Stimulated activated naive B cell treated with anti-CD40 and anti-IgM and Interleukin-4, amounts not matched to agents 10 μg/mL and 1 μg/mL and 100 μg/mL, for 72 hours (primary cell): ENCODE measurements around the gene PNPLA3.

Experiments
- ATAC-seq, 2 donors: fragments of 150-1000 bp; cut with Tn5 transposase; replicated peaks; 2 replicates each; pipeline ENCODE4 v1.10.0; 2021; ENCODE audit warnings: moderate library complexity in 1 of 2
- DNase-seq: peaks from one replicate; pipeline ENCODE4 v3.0.0; 2021
- H3K27ac Mint-ChIP-seq: one replicate; pipeline ENCODE4 v1.8.0; 2022; ENCODE audit warnings: mild to moderate bottlenecking, mixed read lengths
- H3K27me3 Mint-ChIP-seq, 2 donors: one replicate each; pipeline ENCODE4 v1.8.0; 2022; ENCODE audit warnings: mixed read lengths in 2 of 2
- H3K36me3 Mint-ChIP-seq, 2 donors: one replicate each; pipeline ENCODE4 v1.8.0; 2022; ENCODE audit warnings: mixed read lengths in 2 of 2, mild to moderate bottlenecking in 1 of 2
- H3K4me1 Mint-ChIP-seq, 2 donors: one replicate each; pipeline ENCODE4 v1.8.0; 2022; ENCODE audit warnings: mixed read lengths in 2 of 2, mild to moderate bottlenecking in 1 of 2
- H3K4me3 Mint-ChIP-seq, 2 donors: one replicate each; pipeline ENCODE4 v1.8.0; 2022; ENCODE audit warnings: mild to moderate bottlenecking in 2 of 2, mixed read lengths in 2 of 2, moderate library complexity in 1 of 2
- H3K9me3 Mint-ChIP-seq, 2 donors: one replicate each; pipeline ENCODE4 v1.8.0; 2022; ENCODE audit warnings: mixed read lengths in 2 of 2, mild to moderate bottlenecking in 1 of 2

PNPLA3 gene

DNA sequence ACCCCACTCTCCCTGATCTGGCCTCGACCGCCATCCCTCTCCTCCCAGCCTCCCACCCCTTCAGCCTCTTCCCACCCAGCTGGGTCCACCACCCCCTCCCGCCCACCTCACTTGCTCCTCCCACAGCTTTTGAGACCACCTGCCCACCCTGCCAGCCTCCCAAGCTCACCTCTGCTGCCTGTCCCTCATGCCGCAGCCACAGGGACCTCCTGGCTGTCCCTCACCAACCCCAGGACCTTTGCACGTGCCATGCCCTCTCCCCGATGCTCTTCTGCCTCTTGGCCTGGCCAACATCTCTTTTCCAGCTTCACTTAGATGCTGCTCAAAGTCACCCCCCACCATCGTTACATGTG is 38.3 kb upstream of the PNPLA3 start:
- H3K36me3 Mint-ChIP-seq: no peaks in the 10 kb centered on the region
- H3K4me3 Mint-ChIP-seq: no peak overlapping the region
- H3K4me1 Mint-ChIP-seq: peaks cover 4% of the 10 kb centered on the region in 2 donors
- H3K27me3 Mint-ChIP-seq: peaks cover 45 to 62% of the 10 kb centered on the region in 2 donors
- DNase-seq: no peak
- peaks cover 0 to 1% of the 10 kb centered on the region in 2 donors for H3K9me3 Mint-ChIP-seq
- ATAC-seq: no peak
- no peak overlapping the region for H3K27ac Mint-ChIP-seq

DNA sequence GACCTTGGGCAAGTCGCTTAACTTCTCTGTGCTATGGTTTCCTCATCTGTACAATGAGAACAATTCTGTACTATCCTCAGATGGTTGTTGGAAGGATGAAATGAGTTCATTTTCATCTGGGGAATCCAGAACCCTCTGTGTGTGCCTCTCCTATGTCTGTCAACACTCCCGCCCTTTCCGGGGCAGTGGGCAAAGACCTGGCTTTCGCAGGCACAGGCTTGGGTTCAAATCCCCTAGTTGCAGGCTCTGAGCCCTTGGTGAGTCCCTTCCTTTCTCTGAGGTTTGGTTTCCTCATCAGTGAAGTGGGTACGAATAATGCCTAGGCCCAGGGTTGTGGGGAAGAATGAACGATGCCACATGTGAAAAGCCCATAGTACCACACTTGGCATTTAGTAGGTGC is 37.8 kb upstream of the PNPLA3 start:
- Mint-ChIP-seq H3K36me3 (no peaks in the 10 kb centered on the region), H3K27ac (no peak overlapping the region), H3K27me3 (peaks cover 41 to 62% of the 10 kb centered on the region in 2 donors), H3K9me3 (peaks cover 0 to 1% of the 10 kb centered on the region in 2 donors), H3K4me1 (peaks cover 4% of the 10 kb centered on the region in 2 donors), H3K4me3 (no peak overlapping the region)
- DNase-seq (no peak), ATAC-seq (no peak)

DNA sequence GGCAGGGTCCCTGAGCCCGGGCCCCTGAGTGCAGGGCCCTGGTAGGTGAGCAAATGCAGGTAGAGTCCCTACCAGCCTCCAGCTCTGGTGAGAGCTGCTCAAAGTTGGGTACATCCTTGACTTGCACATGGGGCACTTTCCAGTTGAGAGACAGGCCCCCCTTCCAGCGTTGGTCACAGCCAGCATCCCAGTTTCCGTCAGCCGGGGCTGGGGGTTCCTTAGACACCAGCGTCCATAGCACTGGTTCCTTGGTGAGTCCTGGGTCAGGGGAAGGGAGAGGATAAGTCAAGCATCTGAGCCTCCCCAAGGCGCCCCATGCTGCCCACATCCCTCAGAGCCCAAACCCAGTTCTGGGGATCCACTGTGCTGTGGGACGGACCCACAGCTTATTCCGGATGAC is 37.4 kb upstream of the PNPLA3 start:
- peaks cover 0 to 1% of the 10 kb centered on the region in 2 donors for H3K9me3 Mint-ChIP-seq
- DNase-seq: no peak
- H3K36me3 Mint-ChIP-seq: no peaks in the 10 kb centered on the region
- no peak overlapping the region for H3K4me3 Mint-ChIP-seq
- peaks cover 41 to 64% of the 10 kb centered on the region in 2 donors for H3K27me3 Mint-ChIP-seq
- no peak for ATAC-seq
- no peak overlapping the region for H3K27ac Mint-ChIP-seq
- peaks cover 5 to 7% of the 10 kb centered on the region in 2 donors for H3K4me1 Mint-ChIP-seq

DNA sequence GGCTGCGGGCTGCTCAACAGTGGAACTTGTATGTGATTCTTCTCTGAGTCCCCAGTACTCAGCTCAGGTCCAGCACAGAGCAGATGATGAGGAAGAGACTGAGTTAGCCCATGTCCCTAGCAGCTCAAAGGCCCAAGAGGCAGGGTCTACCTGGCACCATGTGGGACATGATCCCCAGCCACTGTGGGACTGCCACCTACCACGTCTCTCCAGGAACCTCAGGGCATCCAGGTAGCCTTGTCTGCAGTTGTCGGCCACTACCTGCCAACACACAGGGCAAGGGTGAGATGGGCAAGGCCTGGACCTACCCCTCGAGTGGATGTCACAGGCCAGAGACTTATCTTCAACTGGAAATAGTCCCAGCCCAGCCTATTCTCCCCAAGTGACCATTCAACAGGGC is 36.2 kb upstream of the PNPLA3 start:
- H3K4me3 Mint-ChIP-seq: no peak overlapping the region
- ATAC-seq: no peak
- no peak for DNase-seq
- no peak overlapping the region for H3K27ac Mint-ChIP-seq
- peaks cover 0 to 1% of the 10 kb centered on the region in 2 donors for H3K9me3 Mint-ChIP-seq
- H3K4me1 Mint-ChIP-seq: peaks cover 8 to 12% of the 10 kb centered on the region in 2 donors
- no peaks in the 10 kb centered on the region for H3K36me3 Mint-ChIP-seq
- H3K27me3 Mint-ChIP-seq: peaks cover 45 to 75% of the 10 kb centered on the region in 2 donors

DNA sequence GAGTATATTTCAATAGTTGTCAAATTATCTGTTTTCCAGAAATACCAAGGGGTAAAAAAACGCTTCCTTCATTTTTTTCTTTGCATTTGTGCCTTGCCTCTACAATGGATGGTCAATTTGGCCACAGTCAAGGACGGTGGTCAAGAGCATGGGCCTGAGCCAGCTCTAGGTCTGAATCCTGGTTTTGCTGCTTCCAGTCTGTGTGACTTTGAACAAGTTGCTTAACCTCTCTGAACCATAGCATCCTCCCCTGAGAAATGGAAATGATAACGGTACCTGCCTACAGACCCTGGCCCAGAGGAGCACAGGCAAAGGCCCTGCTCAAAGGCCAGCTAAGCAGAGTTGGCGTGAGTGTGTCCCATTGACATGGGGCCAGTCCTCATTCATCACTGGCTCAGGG is 34.9 kb upstream of the PNPLA3 start:
- DNase-seq (no peak), ATAC-seq (no peak)
- H3K36me3 Mint-ChIP-seq: no peaks in the 10 kb centered on the region
- peaks cover 8 to 12% of the 10 kb centered on the region in 2 donors for H3K4me1 Mint-ChIP-seq
- no peak overlapping the region for H3K27ac Mint-ChIP-seq
- peaks cover 51 to 82% of the 10 kb centered on the region in 2 donors for H3K27me3 Mint-ChIP-seq
- H3K4me3 Mint-ChIP-seq: no peak overlapping the region
- H3K9me3 Mint-ChIP-seq: peaks cover 0 to 1% of the 10 kb centered on the region in 2 donors

DNA sequence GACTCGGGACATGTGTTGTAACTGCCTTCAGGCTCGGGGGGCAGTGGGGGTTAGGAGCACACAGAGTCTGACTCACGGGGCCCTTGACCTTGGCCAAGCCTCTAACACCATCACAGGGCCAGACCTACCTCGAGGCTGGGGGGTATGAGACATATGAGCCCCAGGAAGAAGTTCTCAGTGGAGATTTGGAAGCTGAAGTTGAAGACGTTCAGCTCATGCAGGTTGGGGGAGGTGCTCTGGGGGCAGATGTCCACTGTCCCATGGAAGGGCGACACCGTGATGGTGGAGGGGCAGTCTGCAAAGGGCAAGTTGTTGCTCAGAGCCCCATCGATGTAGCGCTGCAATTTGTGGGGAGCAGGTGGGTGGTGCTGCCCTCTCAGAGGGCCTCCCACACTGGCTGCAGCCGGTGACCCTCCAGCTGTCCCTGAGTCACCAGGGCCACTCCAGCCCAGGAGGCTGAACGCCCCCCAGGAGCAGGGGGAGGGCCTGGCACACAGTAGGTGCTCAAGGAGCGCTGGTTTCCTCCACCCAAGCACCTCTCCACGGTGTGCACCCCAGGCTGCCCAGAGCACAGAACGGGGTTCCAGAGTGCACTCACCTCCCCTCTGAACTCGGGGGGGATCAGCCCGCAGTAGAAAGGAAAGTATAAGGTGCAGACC is 34.3 kb upstream of the PNPLA3 start:
- H3K9me3 Mint-ChIP-seq: peaks cover 0 to 1% of the 10 kb centered on the region in 2 donors
- no peak overlapping the region for H3K27ac Mint-ChIP-seq
- H3K4me1 Mint-ChIP-seq: peaks cover 8 to 12% of the 10 kb centered on the region in 2 donors
- DNase-seq (no peak), ATAC-seq (no peak)
- H3K36me3 Mint-ChIP-seq: no peaks in the 10 kb centered on the region
- H3K27me3 Mint-ChIP-seq: peaks cover 54 to 86% of the 10 kb centered on the region in 2 donors
- H3K4me3 Mint-ChIP-seq: no peak overlapping the region

DNA sequence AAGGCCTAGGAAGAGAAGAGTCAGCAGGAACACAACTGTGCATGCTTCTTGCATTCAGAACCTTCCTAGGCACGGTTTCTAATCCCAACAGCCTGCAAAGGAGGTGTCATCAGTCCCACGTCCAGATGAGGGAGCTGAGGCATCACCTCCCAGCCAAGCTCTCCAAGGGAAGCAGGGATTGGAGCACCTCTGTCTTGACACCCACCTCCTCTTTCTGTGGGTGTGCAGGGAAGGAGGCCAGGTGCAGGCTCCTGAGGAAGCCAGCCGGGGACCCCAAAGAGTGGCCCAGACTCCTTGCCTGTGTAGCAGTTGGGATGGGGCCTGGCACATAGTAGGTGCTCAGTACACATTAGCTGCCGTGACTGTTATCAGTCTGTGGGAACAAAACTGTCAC is 33.7 kb upstream of the PNPLA3 start:
- Mint-ChIP-seq H3K4me1 (peaks cover 5 to 9% of the 10 kb centered on the region in 2 donors), H3K27ac (no peak overlapping the region), H3K9me3 (peaks cover 0 to 1% of the 10 kb centered on the region in 2 donors), H3K27me3 (peaks cover 51 to 83% of the 10 kb centered on the region in 2 donors), H3K36me3 (no peaks in the 10 kb centered on the region), H3K4me3 (no peak overlapping the region)
- ATAC-seq (no peak), DNase-seq (no peak)

DNA sequence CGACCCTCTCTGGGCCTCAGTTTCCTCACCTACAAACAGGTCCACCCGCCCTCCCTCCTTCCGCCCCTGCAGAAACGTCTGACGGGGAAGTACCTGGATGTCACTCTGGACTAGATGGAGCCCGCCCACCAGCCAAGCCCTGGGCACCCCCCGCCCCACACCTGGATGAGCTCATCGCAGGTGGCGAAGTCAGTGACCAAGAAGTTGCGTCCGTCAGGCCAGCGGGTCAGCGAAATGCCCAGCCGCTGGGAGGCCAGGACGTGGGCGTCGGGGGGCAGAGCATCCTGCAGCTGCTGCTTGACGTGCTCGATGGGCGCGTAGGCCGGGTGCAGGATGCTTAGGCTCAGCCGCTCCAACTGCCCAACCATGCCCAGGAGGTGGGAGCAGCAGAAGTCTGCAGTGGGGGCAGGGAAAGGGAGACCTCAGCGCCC is 32.7 kb upstream of the PNPLA3 start:
- Mint-ChIP-seq H3K36me3 (no peaks in the 10 kb centered on the region), H3K27ac (no peak overlapping the region), H3K4me3 (no peak overlapping the region), H3K4me1 (peaks cover 3 to 8% of the 10 kb centered on the region in 2 donors), H3K9me3 (no peaks in the 10 kb centered on the region), H3K27me3 (peaks cover 45 to 77% of the 10 kb centered on the region in 2 donors)
- ATAC-seq (no peak), DNase-seq (no peak)

DNA sequence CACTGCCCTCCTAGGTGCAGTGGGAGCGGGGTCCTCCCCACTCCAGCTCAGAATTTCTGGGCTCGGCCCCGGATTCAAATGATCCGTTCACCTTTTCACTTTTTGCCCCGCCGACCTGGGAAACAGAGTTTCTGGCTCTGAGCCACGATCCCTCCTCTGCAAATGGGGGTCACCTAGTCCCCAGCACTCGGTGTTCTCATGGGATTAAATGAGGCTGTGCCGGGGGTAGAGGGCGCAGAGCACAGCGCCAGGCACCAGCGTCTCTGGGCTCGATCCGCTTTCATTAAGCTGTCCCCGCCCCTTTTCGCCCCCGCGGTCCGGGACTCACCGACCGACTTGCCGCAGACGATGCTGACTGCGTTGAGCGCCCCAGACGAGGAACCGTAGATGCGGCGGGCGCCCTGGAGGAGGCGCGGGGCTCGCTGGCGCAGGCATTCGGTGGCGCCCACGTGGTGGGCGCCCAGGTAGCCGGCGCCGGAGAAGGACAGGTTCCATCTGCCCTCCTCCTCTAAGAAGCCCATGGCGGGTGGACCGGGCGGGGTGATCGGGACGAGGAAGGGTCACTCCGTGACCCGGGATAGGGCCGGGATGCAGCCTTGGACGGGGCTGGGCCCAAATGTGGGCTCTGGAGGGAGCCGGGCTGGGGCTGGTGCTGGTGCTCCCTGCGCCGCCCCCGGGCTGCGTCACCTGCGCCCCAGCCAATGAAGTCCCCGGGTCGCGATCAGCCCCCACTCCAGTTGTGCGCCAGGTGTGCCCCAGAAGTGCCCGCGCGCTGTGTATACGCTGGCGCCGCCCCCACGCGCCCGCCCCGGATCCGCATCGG is 32.0 kb upstream of the PNPLA3 start, which contains the start of gene PNPLA5:
TSS of gene PNPLA5 (minus strand) at position 654 of the 823 bp plus-strand sequence. CDS start at position 521, 133 bp downstream.
- peak; percentile 58 to 61 for ATAC-seq
- H3K4me1 Mint-ChIP-seq: peaks cover 3 to 8% of the 10 kb centered on the region in 2 donors
- peak within 1 kb of the TSS in 1 of 2 donors; percentile 60 for H3K4me3 Mint-ChIP-seq
- DNase-seq: no peak
- H3K27me3 Mint-ChIP-seq: peaks cover 49 to 77% of the 10 kb centered on the region in 2 donors
- no peak within 1 kb of the TSS for H3K27ac Mint-ChIP-seq
- no peaks in the 10 kb centered on the region for H3K36me3 Mint-ChIP-seq
- H3K9me3 Mint-ChIP-seq: no peaks in the 10 kb centered on the region

DNA sequence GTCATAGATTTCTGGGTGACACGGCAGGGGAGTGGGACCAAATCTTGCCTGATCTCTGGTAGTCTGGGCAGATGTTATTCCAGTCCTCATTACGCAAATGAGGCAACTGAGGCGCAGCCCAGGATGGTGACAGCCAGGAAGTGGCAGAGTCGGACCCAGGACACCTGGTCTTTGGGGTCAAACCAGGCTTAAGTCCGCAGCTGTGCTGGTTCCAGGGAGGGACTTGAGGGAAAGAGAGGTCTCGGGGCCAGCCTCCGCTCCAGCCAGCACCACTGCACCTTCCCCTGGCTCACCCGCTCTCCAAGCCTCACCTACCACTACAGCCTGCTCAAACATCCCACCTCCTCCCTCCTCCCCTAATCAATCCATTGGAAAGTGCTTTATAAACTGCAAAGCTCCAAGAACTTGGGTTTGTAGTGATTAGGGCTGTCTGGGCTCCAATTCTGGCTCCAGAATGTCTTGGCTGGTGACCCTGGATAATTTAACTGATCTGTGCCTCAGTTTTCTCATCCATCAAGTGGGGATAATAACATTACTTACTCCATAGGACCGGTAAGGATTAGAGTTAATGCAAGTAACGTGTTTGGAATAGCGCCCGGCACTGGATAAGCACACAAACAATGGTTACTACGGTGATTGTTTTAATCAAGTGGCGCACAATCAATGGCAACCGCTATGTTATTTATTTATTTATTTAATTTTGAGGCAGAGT is 31.3 kb upstream of the PNPLA3 start:
- ATAC-seq: no peak
- Mint-ChIP-seq H3K4me1 (peaks cover 3 to 8% of the 10 kb centered on the region in 2 donors), H3K4me3 (no peak overlapping the region), H3K27ac (no peak overlapping the region), H3K36me3 (no peaks in the 10 kb centered on the region), H3K27me3 (peaks cover 44 to 69% of the 10 kb centered on the region in 2 donors), H3K9me3 (no peaks in the 10 kb centered on the region)
- no peak for DNase-seq

DNA sequence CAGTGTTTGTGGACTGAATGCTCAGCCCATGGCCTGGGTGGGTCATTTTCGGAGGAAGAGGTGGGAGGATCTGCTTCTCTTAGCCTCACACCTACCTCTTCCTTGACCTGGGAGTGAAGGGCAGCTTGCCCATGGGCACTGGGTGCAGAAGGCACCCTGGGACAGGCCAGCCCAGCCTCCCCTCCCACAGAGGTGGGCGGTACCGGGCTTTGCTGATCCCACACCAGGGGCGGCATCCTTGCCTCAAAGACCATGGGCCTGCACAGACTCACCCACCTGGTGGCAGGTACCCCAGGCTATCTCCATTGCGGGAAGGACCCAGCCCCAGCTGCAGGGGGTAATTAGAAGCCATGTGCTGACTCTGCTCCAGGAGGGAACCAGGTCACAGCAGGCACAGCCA is 30.3 kb upstream of the PNPLA3 start:
- DNase-seq: no peak
- Mint-ChIP-seq H3K27me3 (peaks cover 39 to 64% of the 10 kb centered on the region in 2 donors), H3K4me3 (no peak overlapping the region), H3K36me3 (no peaks in the 10 kb centered on the region), H3K4me1 (peaks cover 3 to 8% of the 10 kb centered on the region in 2 donors), H3K9me3 (no peaks in the 10 kb centered on the region), H3K27ac (no peak overlapping the region)
- ATAC-seq: no peak

DNA sequence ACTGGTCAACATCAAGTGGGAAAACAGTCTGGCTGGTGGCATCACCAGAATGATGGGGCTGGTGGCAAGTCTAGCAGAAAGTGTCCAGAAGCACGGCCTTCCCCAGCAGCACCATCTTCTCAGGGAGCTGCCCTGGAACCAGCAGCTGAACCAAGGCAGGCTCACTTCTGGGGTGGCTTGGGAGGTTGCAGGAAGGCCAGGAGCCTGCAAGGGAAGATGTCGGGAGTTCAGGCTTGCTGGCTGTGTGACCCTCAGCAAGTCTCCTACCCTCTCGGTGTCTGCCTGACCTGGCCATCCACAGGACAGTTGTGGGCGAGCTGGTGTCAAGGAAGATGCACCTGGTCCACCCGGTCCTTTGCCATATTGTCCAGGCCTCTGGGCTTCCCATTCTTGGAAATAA is 29.5 kb upstream of the PNPLA3 start:
- Mint-ChIP-seq H3K4me1 (peaks cover 3 to 8% of the 10 kb centered on the region in 2 donors), H3K4me3 (no peak overlapping the region), H3K27ac (no peak overlapping the region), H3K9me3 (no peaks in the 10 kb centered on the region), H3K36me3 (no peaks in the 10 kb centered on the region), H3K27me3 (peaks cover 33 to 56% of the 10 kb centered on the region in 2 donors)
- ATAC-seq: no peak
- DNase-seq: no peak

DNA sequence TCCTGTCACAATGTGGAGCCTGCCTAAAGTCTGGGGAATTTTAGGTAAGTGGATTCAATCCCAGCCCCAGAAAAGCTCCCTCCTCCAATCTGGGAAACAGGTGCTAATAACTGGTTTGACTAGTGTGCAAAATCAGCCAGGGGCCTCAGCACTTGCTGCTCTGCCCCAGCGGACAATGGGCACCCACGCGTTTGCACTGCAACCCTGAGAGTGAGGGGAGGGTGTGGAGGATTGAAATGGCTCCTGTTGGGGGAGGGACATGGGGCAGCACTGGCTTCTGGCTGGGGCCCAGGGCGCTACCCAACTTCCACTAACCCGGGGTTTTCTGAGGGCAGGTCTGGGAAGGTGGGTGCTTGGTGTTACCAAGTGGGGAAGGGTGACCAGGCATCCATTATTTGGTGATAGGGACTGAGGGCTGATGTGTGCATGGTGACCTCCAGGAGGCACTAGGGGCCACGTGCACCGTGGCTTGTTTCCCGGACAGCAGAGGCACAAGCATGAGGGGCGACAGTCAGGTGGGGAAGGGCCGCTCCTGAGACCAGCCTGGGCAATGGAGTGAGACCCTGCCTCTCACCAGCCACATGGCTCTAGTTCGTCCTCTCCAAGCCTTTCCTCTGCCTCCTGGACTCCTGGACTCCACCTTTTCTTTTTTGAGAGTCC is 27.5 kb upstream of the PNPLA3 start:
- Mint-ChIP-seq H3K27me3 (peaks cover 27 to 42% of the 10 kb centered on the region in 2 donors), H3K36me3 (no peaks in the 10 kb centered on the region), H3K4me3 (no peak overlapping the region), H3K4me1 (peaks cover 3 to 7% of the 10 kb centered on the region in 2 donors), H3K27ac (peak overlapping the region; percentile 42), H3K9me3 (no peaks in the 10 kb centered on the region)
- ATAC-seq (no peak), DNase-seq (no peak)

DNA sequence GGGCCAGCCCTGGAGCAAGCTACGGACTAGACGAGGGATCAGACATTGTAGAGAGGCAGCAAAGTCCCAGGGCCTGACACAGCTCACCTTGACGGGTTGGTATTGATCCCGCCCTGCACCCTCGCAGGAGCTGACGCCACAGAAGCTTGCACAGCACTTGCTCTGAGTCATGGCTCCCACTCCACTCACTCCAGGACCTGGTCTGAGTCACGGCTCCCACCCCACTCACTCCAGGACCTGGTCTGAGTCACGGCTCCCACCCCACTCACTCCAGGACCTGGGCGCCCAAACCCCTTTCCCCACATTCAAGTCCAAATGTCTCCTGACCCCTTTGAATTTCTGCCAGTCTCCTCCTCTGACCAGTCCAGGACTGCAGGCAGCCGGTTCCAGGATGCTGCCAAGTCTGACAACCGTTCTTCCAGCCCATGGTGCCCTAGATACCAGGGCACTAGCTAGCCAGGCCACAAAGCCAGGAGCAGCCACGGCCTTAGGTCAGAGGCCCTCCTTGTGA is 25.8 kb upstream of the PNPLA3 start:
- no peak for DNase-seq
- no peak overlapping the region for H3K4me3 Mint-ChIP-seq
- H3K27me3 Mint-ChIP-seq: peaks cover 27 to 41% of the 10 kb centered on the region in 2 donors
- H3K4me1 Mint-ChIP-seq: no peaks in the 10 kb centered on the region
- ATAC-seq: peak in 1 of 2 donors; percentile 38
- H3K36me3 Mint-ChIP-seq: no peaks in the 10 kb centered on the region
- H3K9me3 Mint-ChIP-seq: no peaks in the 10 kb centered on the region
- H3K27ac Mint-ChIP-seq: no peak overlapping the region
